Naive thymus-derived CD8-positive, alpha-beta T cell (primary cell): Measurements from ENCODE around the gene MAX. TPM values are rescaled to one million over a fixed set of nuclear protein-coding genes. Genes with fewer than 3 reads are reported as not detected.

Source experiments
- ATAC-seq, 2 donors: fragments of 150-1000 bp; cut with Tn5 transposase in 1 of 2; sonication (Bioruptor Pico), chemical (Tn5 transposase) in 1 of 2; 1 replicate in 1 of 2; 2 replicates in 1 of 2; pipeline ENCODE4 v1.10.0; 2021; ENCODE audit warnings: mild to moderate bottlenecking in 2 of 2, moderate library complexity in 2 of 2
- POLR2A ChIA-PET: fragments of 350-600 bp; sonication (Branson Sonifier 250); formaldehyde crosslinking; loops from one replicate; lab custom pipeline; 2021; ENCODE audit warnings: antibody characterized with exemption; lab: Charles Lee
- DNase-seq, 10 donors: peaks; one replicate each; pipeline versions ENCODE4 v3.0.0 to v3.0.0-alpha.2; 2020 to 2022
- H3K27ac Mint-ChIP-seq, 10 donors: one replicate each; pipeline ENCODE4 v1.8.0; 2020 to 2022; ENCODE audit warnings: mild to moderate bottlenecking in 10 of 10, mixed read lengths in 10 of 10, moderate library complexity in 4 of 10, inconsistent platforms in 1 of 10
- H3K27me3 Mint-ChIP-seq, 5 donors: one replicate each; pipeline ENCODE4 v1.8.0; 2021 to 2022; ENCODE audit warnings: mixed read lengths in 5 of 5
- H3K36me3 Mint-ChIP-seq, 3 donors: one replicate each; pipeline ENCODE4 v1.8.0; 2020 to 2022; ENCODE audit warnings: mixed read lengths in 3 of 3, mild to moderate bottlenecking in 2 of 3, inconsistent platforms in 1 of 3
- H3K4me1 Mint-ChIP-seq, 4 donors: one replicate each; pipeline ENCODE4 v1.8.0; 2021 to 2022; ENCODE audit warnings: mixed read lengths in 4 of 4
- H3K4me3 Mint-ChIP-seq, 10 donors: one replicate each; pipeline ENCODE4 v1.8.0; 2020 to 2022; ENCODE audit warnings: mild to moderate bottlenecking in 10 of 10, mixed read lengths in 10 of 10, moderate library complexity in 6 of 10, inconsistent platforms in 1 of 10
- H3K9me3 Mint-ChIP-seq, 9 donors: one replicate each; pipeline ENCODE4 v1.8.0; 2020 to 2022; ENCODE audit warnings: mixed read lengths in 9 of 9, mild to moderate bottlenecking in 3 of 9, inconsistent platforms in 1 of 9, moderate library complexity in 1 of 9
- polyA plus RNA-seq, 3 donors: library from polyadenylated mRNA; unstranded; fragments of 300-500 nt; fragmentation: Illumina TruSeq; gene quantifications; one replicate each; pipeline ENCODE4 v1.2.3, GENCODE V29; 2021
- total RNA-seq, 8 experiments: library from RNA in 2 of 8; stranded (reverse) in 2 of 8; gene quantifications; one replicate each; pipeline ENCODE4 v1.2.3 and lab custom pipeline; 2021 to 2026

MAX gene
- total and polyA plus RNA-seq, 5 experiments from 2014 or later: 121 to 216 (median 140) TPM

GRCh38 chr14:65065719-65066118, 36.6 kb downstream of the MAX start:
- peak overlapping the region in 1 of 10 donors; percentile 1 for H3K4me3 Mint-ChIP-seq
- no peaks in the 10 kb centered on the region for H3K27me3 Mint-ChIP-seq
- ATAC-seq: no peak
- POLR2A ChIA-PET: no interaction called here
- H3K36me3 Mint-ChIP-seq: peaks cover 5 to 77% (median 46%) of the 10 kb centered on the region in 3 donors
- no peak for DNase-seq
- H3K9me3 Mint-ChIP-seq: no peaks in the 10 kb centered on the region
- peak overlapping the region in 2 of 10 donors; percentile 21 to 68 for H3K27ac Mint-ChIP-seq
- H3K4me1 Mint-ChIP-seq: peaks cover 0 to 3% (median 0%) of the 10 kb centered on the region in 4 donors

DNA sequence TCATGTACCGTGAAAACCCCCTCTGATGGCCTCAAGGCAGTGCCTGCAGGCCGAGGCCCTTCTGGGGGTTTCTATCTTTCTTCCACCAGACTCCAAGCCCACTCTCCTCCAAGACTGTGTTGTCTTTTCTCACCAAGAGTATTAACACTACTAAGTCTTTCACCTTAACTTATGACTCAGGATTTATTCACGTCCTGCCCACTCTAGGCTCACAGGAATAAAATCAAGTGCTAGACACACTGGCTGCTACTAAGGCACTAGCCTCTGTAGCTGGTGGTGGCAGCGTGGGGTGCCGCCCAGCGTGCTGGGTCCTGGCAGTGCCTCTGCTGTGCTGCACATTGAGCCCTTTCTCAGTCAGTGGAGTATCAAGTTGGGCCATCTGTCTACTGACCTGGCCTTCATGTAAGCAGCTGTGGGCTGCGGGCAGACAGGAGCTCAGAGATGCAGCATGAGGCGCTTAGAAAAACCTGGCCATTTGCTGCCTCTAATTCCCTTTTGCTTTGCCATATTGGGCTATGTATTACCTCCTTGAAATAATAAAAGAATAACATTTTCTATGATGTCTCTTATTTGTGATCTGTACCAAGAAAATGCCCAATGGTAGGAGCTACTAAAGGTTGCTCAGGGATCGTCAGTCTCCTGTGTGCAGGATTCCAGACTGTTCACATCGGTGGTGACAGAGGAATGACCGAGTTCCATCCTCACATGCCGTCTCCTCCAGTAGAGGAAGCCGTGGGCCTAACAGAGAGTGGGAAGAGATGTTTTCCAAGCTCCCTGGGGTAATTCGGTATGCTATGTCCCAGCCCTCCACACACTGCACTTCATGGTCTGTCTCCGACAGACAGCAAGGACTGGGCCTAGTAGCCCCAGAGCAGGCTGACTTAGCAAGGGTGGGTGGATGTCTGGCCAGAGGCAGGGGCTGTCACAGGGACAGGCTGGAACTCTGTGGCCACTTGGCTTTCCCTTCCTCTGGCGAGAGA, 39.9 kb downstream of the MAX start:
- Mint-ChIP-seq H3K9me3 (no peaks in the 10 kb centered on the region), H3K4me3 (no peak overlapping the region), H3K27me3 (no peaks in the 10 kb centered on the region), H3K36me3 (peaks cover 5 to 80% (median 44%) of the 10 kb centered on the region in 3 donors), H3K27ac (peak overlapping the region in 5 of 10 donors; percentile 13 to 56 (median 32)), H3K4me1 (peaks cover 0 to 1% (median 0%) of the 10 kb centered on the region in 4 donors)
- no peak for DNase-seq
- POLR2A ChIA-PET: interaction anchor here (1.0 kb wide), 1 partner anchor 76 kb away, joined by 3 read pairs; no protein-coding TSS in a partner anchor
- ATAC-seq: no peak

- H3K4me3 Mint-ChIP-seq: no peak overlapping the region
- POLR2A ChIA-PET: no interaction called here
- H3K4me1 Mint-ChIP-seq: peaks cover 0 to 6% (median 2%) of the 10 kb centered on the region in 4 donors
- DNase-seq (no peak), ATAC-seq (no peak)
- no peaks in the 10 kb centered on the region for H3K27me3 Mint-ChIP-seq
- H3K36me3 Mint-ChIP-seq: peaks cover 0 to 71% (median 19%) of the 10 kb centered on the region in 3 donors
- H3K9me3 Mint-ChIP-seq: no peaks in the 10 kb centered on the region
- H3K27ac Mint-ChIP-seq: peak overlapping the region in 5 of 10 donors; percentile 8 to 73 (median 31)
Observed at GRCh38 chr14:65057695-65058094, 44.6 kb downstream of the MAX start.

DNA sequence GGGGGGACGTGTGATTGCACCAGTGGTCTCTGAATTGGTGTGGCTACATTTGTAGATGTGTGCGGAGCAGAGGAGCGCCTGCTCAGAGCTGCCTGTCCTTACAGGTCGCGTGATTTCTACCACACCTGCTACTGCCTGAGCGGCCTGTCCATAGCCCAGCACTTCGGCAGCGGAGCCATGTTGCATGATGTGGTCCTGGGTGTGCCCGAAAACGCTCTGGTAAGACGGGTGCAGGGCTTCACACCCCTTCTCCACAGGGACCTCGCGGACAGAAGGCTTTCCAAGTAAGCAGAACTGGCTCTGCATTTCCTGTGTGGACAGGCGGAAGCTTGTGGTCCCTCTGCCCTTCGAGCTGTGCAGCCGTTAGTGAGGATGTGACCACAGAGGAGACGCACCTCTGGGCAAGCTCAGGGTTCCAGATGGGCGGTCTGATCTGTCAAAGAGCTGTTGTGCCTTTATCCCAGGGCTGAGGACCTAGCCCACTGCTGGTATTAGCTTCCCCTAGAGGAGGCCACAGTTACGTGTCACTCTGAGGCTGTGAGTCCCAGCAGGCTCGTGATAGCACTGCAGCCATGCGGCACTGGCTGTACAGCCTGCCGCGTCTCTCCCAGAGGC, 47.7 kb downstream of the MAX start:
- Mint-ChIP-seq H3K4me1 (peaks cover 0 to 6% (median 3%) of the 10 kb centered on the region in 4 donors), H3K36me3 (peaks cover 0 to 51% (median 10%) of the 10 kb centered on the region in 3 donors), H3K27ac (peak overlapping the region in 4 of 10 donors; percentile 38 to 79 (median 73)), H3K4me3 (no peak overlapping the region), H3K27me3 (no peaks in the 10 kb centered on the region), H3K9me3 (no peaks in the 10 kb centered on the region)
- POLR2A ChIA-PET: no interaction called here
- no peak for ATAC-seq
- DNase-seq: no peak

DNA sequence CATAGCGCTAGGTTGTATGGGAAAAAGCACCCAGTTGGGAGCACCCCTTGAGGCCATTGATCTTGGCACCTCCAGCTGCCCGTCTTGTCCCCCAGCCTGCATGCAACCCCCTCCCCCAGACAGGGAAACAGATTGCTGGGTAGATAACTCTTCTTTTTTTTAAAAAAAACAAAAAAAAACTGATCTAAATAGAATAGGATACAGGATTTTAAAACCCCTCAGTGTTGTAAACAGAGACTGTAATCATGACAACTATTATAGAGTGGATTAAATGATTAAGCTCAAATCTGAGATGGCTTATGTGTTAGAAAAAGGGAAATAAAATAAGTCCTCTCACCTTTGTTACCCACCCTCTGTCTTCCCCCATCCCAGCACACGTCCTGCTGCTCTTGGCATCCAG, 48.9 kb downstream of the MAX start:
- H3K9me3 Mint-ChIP-seq: no peaks in the 10 kb centered on the region
- H3K27me3 Mint-ChIP-seq: no peaks in the 10 kb centered on the region
- peaks cover 0 to 6% (median 3%) of the 10 kb centered on the region in 4 donors for H3K4me1 Mint-ChIP-seq
- peaks cover 0 to 46% (median 6%) of the 10 kb centered on the region in 3 donors for H3K36me3 Mint-ChIP-seq
- H3K4me3 Mint-ChIP-seq: no peak overlapping the region
- peak overlapping the region in 5 of 10 donors; percentile 14 to 71 (median 28) for H3K27ac Mint-ChIP-seq
- DNase-seq: no peak
- ATAC-seq: no peak
- POLR2A ChIA-PET: interaction anchor here (1.0 kb wide), 1 partner anchor 11 kb away, joined by 3 read pairs; no protein-coding TSS in a partner anchor

DNA sequence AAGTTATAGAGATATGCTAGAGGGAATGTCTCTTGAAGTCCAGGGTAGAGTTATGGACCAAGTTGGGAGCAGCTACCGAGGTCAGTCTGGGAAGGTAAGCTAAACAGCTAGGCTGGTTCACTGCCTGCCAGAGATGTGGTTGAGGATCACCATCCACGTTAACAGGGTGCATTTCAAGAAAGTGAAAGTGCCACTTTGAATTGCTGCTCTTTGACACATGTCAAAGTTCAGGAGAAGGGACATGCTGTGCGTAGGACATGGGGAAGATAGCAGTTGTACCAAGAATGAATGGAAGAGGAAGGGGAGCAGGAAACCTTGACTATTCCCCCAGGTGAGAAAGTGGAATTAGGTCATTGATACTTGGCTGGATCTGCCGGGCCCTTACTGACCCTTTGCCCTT, 49.5 kb downstream of the MAX start:
- DNase-seq: no peak
- no peak for ATAC-seq
- H3K27me3 Mint-ChIP-seq: no peaks in the 10 kb centered on the region
- peak overlapping the region in 8 of 10 donors; percentile 28 to 83 (median 72) for H3K27ac Mint-ChIP-seq
- POLR2A ChIA-PET: interaction anchor here (1.0 kb wide), 1 partner anchor 11 kb away, joined by 3 read pairs; no protein-coding TSS in a partner anchor
- H3K36me3 Mint-ChIP-seq: peaks cover 0 to 45% (median 6%) of the 10 kb centered on the region in 3 donors
- peaks cover 2 to 6% (median 3%) of the 10 kb centered on the region in 4 donors for H3K4me1 Mint-ChIP-seq
- no peaks in the 10 kb centered on the region for H3K9me3 Mint-ChIP-seq
- no peak overlapping the region for H3K4me3 Mint-ChIP-seq

DNA sequence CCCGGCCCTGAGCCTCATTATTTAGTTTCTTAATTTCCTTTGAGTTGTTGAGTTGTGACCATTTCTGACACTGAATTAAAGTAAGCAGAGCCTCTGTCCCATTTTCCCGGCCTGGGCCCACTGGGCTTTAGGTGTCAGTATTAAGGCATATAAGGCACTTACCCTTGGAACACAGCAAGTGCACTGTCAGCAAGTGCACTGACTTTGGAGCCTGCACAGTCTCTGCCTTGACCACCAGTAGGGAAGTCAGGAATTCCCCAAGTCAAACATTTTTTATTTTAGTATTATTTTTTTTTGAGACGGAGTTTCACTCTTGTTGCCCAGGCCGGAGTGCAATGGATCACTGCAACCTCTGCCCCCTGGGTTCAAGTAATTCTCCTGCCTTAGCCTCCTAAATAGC, 56.6 kb downstream of the MAX start:
- POLR2A ChIA-PET: no interaction called here
- H3K4me1 Mint-ChIP-seq: peaks cover 4 to 31% (median 17%) of the 10 kb centered on the region in 4 donors
- no peaks in the 10 kb centered on the region for H3K9me3 Mint-ChIP-seq
- H3K36me3 Mint-ChIP-seq: peaks cover 4 to 56% (median 9%) of the 10 kb centered on the region in 3 donors
- H3K27ac Mint-ChIP-seq: peak overlapping the region in 1 of 10 donors; percentile 31
- ATAC-seq: no peak
- DNase-seq: no peak
- no peaks in the 10 kb centered on the region for H3K27me3 Mint-ChIP-seq
- no peak overlapping the region for H3K4me3 Mint-ChIP-seq

DNA sequence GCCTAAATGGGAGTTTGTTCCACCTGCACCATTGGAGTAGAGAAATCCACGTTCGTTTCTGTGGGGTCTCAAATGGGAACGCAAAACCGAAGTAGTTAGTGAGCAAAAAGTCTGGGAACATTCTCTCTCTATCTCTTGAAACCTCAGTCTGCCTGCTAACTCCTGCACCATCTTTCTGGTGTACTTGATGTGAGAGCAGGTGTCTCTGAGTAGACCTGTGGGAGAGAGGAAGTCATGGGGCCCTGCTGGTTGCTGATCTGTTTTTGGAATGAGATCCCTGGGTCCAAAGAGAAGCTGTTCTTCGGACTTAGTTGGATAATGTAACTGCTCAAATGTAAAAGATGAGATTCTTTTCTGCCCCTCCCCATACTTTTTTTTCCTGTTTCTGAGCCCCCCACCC, 57.3 kb downstream of the MAX start:
- Mint-ChIP-seq H3K27ac (peak overlapping the region in 3 of 10 donors; percentile 33 to 65 (median 39)), H3K4me3 (no peak overlapping the region), H3K9me3 (no peaks in the 10 kb centered on the region), H3K4me1 (peaks cover 4 to 31% (median 17%) of the 10 kb centered on the region in 4 donors), H3K27me3 (no peaks in the 10 kb centered on the region), H3K36me3 (peaks cover 4 to 60% (median 13%) of the 10 kb centered on the region in 3 donors)
- ATAC-seq (no peak), DNase-seq (no peak)
- POLR2A ChIA-PET: no interaction called here

DNA sequence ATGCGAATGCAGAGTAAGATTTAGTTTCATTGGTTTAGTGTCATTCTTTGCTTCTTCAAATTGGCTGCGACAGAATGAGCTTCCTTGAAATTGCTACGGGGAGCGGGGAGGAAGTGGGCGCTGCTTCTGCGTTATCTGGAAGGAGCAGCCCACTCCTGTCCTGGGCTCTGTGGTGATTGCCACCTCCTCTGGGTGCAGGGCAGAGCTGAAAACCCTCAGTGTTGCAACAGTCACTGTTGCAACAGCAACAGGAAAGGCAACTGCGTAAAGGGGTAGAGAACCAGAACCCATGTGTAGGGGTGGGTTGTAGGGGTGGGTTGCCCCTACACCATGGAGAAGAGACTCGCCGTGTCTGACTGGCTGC, 57.7 kb downstream of the MAX start:
- DNase-seq: peak in 1 of 10 donors; percentile 13
- H3K27ac Mint-ChIP-seq: peak overlapping the region in 9 of 10 donors; percentile 19 to 82 (median 64)
- no peaks in the 10 kb centered on the region for H3K9me3 Mint-ChIP-seq
- no peaks in the 10 kb centered on the region for H3K27me3 Mint-ChIP-seq
- ATAC-seq: no peak
- peak overlapping the region in 1 of 10 donors; percentile 33 for H3K4me3 Mint-ChIP-seq
- peaks cover 4 to 31% (median 17%) of the 10 kb centered on the region in 4 donors for H3K4me1 Mint-ChIP-seq
- H3K36me3 Mint-ChIP-seq: peaks cover 4 to 60% (median 13%) of the 10 kb centered on the region in 3 donors
- POLR2A ChIA-PET: no interaction called here

- H3K9me3 Mint-ChIP-seq: no peaks in the 10 kb centered on the region
- H3K4me1 Mint-ChIP-seq: peaks cover 4 to 31% (median 17%) of the 10 kb centered on the region in 4 donors
- peak overlapping the region in 7 of 10 donors; percentile 56 to 82 (median 66) for H3K27ac Mint-ChIP-seq
- POLR2A ChIA-PET: no interaction called here
- no peak overlapping the region for H3K4me3 Mint-ChIP-seq
- H3K36me3 Mint-ChIP-seq: peaks cover 4 to 60% (median 13%) of the 10 kb centered on the region in 3 donors
- H3K27me3 Mint-ChIP-seq: no peaks in the 10 kb centered on the region
- no peak for DNase-seq
- ATAC-seq: no peak
Observed at GRCh38 chr14:65043893-65044595, 58.3 kb downstream of the MAX start.

- DNase-seq (no peak), ATAC-seq (no peak)
- peaks cover 4 to 58% (median 13%) of the 10 kb centered on the region in 3 donors for H3K36me3 Mint-ChIP-seq
- H3K9me3 Mint-ChIP-seq: no peaks in the 10 kb centered on the region
- peak overlapping the region in 3 of 10 donors; percentile 29 to 81 (median 37) for H3K27ac Mint-ChIP-seq
- POLR2A ChIA-PET: interaction anchor here (0.6 kb wide), 1 partner anchor 8 kb away, joined by 3 read pairs; no protein-coding TSS in a partner anchor
- H3K4me3 Mint-ChIP-seq: no peak overlapping the region
- peaks cover 4 to 31% (median 17%) of the 10 kb centered on the region in 4 donors for H3K4me1 Mint-ChIP-seq
- H3K27me3 Mint-ChIP-seq: no peaks in the 10 kb centered on the region
Observed at GRCh38 chr14:65042731-65043372, 59.5 kb downstream of the MAX start.
